Memory B cell (primary cell): ENCODE measurements around the gene KBTBD13.
"Not testable (repeated sequence)": the region's sequence is repeated elsewhere in the genome, so short reads cannot be mapped to it uniquely, and the experiment has no call there.

ENCODE experiments used
- ATAC-seq: fragments of 150-1000 bp; cut with Tn5 transposase; 2 replicates; pipeline ENCODE4 v1.10.0; 2021; ENCODE audit warnings: low read depth, mild to moderate bottlenecking, moderate library complexity
- DNase-seq, 2 donors: peaks; one replicate each; pipeline ENCODE4 v3.0.0; 2022; ENCODE audit warnings: low spot score in 2 of 2
- H3K27ac Mint-ChIP-seq: one replicate; pipeline ENCODE4 v1.8.0; 2022; ENCODE audit warnings: mild to moderate bottlenecking, moderate library complexity, mixed read lengths
- H3K27me3 Mint-ChIP-seq: one replicate; pipeline ENCODE4 v1.8.0; 2022; ENCODE audit warnings: mixed read lengths
- H3K36me3 Mint-ChIP-seq: one replicate; pipeline ENCODE4 v1.8.0; 2022; ENCODE audit warnings: mild to moderate bottlenecking, mixed read lengths
- H3K4me1 Mint-ChIP-seq: one replicate; pipeline ENCODE4 v1.8.0; 2022; ENCODE audit warnings: mixed read lengths
- H3K4me3 Mint-ChIP-seq: one replicate; pipeline ENCODE4 v1.8.0; 2022; ENCODE audit warnings: mild to moderate bottlenecking, moderate library complexity, mixed read lengths
- H3K9me3 Mint-ChIP-seq: one replicate; pipeline ENCODE4 v1.8.0; 2022; ENCODE audit warnings: mixed read lengths

KBTBD13 gene

DNA sequence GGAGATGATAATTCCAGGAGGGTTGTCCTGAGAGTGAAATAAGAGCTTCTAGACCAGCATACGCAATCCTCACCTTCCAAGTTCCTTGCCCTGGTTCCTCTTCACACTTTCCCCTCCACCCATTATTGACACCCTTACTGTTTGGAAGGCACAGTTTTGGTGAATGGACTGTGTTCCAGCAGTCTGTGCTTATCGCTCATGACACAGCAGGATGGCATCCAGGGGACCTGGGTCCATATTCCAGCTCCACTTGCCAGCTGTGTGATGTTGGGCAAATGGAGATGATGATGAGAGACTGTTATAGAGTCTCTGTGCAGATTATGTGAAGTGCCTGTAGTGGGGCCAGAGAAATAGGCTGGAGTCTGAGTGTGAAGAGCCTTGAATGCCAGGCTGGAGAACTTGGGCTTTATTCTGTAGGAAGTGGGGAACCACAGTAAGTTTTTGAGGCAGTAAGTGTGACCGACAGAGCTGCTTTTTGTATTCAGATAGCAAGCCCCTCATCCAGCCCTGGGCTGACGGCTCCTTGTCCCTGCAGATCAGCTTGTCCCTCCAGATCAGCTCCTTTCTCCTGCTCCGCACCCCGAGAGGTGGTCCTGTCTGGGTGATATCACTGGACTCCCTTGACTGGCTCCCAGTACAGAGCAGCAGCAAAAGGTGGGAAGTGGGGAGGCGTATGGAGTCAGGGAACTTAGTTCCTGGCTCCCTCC, 8.1 kb downstream of the KBTBD13 start:
- Mint-ChIP-seq H3K4me3 (no peak overlapping the region), H3K36me3 (no peaks in the 10 kb centered on the region), H3K9me3 (no peaks in the 10 kb centered on the region), H3K27ac (no peak overlapping the region), H3K4me1 (peaks cover 6% of the 10 kb centered on the region), H3K27me3 (peaks cover 23% of the 10 kb centered on the region)
- ATAC-seq (no peak), DNase-seq (no peak)

DNA sequence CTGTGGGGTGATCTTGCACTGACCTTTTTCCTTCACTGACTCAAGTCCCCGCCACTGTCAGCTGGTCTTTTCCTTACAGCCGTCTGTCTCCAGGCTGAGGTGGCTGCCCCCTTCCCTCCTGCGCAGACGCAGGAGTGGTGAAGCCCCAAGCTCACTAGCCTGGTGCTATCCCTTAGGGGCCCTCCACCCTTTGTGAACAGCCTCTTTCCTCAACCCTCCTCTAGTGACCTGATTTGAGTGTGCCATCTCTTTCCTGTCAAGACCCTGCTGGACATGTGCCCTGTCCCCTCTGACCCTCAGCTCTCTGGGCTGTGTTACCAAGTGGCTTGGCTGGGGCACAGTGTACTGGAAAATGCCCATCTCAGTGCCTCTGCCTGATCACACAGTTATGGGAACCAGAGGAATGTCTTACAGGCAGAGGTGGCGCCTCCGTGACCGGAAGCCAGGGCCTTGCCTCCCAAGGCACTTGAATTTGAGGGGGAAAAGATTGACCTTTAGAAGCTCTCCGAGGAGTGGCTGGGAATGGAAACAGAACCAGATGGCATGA, 8.7 kb downstream of the KBTBD13 start:
- peaks cover 23% of the 10 kb centered on the region for H3K27me3 Mint-ChIP-seq
- no peaks in the 10 kb centered on the region for H3K9me3 Mint-ChIP-seq
- no peak for DNase-seq
- ATAC-seq: no peak
- H3K27ac Mint-ChIP-seq: no peak overlapping the region
- no peak overlapping the region for H3K4me3 Mint-ChIP-seq
- peaks cover 6% of the 10 kb centered on the region for H3K4me1 Mint-ChIP-seq
- H3K36me3 Mint-ChIP-seq: no peaks in the 10 kb centered on the region

DNA sequence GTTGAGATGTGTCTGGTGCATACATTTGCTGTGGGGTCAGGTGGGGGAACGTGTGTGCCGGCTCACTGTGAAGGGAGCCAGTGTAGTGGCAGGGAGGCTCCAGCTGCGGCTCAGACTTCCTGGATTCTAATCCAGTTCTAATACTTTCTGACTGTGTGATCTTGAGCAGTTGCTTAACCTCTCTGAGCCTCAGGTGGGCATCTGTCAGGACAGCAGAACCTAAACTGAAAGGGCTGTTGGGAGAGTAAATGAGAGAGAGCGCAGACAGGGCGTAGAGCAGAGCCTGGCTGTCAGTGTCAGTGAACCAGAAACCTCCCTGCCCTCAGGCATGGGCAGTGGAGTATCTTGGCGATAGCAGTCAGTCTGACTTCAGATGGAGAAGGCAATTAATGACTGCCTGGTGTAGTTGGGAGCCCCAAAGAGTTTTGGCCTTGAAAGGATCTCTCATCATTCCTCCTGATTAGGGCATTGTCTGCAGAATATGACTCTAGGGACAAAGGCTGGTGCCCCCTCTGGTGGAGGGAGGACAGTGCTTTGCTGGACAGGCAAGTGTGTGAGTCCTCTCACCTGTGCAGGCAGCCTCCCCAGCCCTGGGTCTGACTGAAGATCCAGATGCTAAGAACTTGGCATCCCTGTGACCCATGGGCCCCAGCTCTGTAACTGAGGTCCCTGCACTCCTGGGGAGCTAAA, 9.6 kb downstream of the KBTBD13 start:
- DNase-seq: no peak
- peak; percentile 32 for ATAC-seq
- peaks cover 6% of the 10 kb centered on the region for H3K4me1 Mint-ChIP-seq
- H3K36me3 Mint-ChIP-seq: no peaks in the 10 kb centered on the region
- no peaks in the 10 kb centered on the region for H3K9me3 Mint-ChIP-seq
- peaks cover 23% of the 10 kb centered on the region for H3K27me3 Mint-ChIP-seq
- no peak overlapping the region for H3K27ac Mint-ChIP-seq
- H3K4me3 Mint-ChIP-seq: no peak overlapping the region

DNA sequence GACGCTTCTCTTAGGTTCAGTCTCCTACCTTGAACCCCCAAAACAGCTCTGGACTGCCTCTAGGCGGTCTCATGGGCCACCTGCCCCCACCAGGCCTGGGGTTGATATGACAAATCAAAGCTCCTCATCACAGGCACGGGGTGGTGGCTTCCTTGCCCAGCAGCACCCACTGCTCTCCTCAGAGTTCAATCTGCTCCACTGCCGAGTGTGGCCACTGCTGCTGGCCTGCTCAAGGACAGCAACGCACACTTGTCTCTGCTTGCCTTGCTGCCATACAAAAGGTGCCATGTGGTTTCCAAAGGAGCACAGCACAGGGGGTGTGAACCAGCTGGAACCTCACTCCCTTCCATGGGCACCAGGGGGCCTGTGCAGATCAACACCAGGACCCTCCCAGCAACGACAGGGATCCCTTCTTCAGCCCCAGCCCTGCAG, 10.2 kb downstream of the KBTBD13 start:
- no peak for DNase-seq
- no peak overlapping the region for H3K27ac Mint-ChIP-seq

DNA sequence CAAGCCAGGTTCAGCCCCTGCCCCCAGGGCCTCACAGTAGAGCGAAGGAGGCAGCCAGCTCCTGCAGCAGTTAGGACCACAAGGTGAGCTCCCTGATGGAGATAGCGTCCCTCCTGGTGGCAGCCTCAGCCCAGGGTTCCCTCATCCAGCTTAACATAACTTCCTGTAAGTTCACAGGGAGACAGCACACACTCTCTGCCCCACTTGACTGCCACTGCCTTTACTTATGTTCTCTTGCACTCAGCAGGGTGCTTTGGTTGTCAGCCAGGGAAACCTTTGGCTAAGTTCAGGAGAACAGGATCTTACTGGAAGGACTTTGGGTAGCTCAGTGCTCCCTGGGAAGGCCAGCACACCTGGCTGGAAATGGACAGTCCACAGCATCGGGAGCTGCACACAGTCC, 10.9 kb downstream of the KBTBD13 start:
- Mint-ChIP-seq H3K9me3 (no peaks in the 10 kb centered on the region), H3K27me3 (peaks cover 19% of the 10 kb centered on the region), H3K4me1 (peaks cover 6% of the 10 kb centered on the region), H3K27ac (no peak overlapping the region), H3K36me3 (no peaks in the 10 kb centered on the region), H3K4me3 (no peak overlapping the region)
- DNase-seq (no peak), ATAC-seq (no peak)

More for the DNA sequence above, 10.2 kb downstream of the KBTBD13 start:
- no peaks in the 10 kb centered on the region for H3K9me3 Mint-ChIP-seq
- H3K4me3 Mint-ChIP-seq: no peak overlapping the region
- no peaks in the 10 kb centered on the region for H3K36me3 Mint-ChIP-seq
- H3K27me3 Mint-ChIP-seq: peaks cover 21% of the 10 kb centered on the region
- ATAC-seq: peak; percentile 51
- H3K4me1 Mint-ChIP-seq: peaks cover 6% of the 10 kb centered on the region

DNA sequence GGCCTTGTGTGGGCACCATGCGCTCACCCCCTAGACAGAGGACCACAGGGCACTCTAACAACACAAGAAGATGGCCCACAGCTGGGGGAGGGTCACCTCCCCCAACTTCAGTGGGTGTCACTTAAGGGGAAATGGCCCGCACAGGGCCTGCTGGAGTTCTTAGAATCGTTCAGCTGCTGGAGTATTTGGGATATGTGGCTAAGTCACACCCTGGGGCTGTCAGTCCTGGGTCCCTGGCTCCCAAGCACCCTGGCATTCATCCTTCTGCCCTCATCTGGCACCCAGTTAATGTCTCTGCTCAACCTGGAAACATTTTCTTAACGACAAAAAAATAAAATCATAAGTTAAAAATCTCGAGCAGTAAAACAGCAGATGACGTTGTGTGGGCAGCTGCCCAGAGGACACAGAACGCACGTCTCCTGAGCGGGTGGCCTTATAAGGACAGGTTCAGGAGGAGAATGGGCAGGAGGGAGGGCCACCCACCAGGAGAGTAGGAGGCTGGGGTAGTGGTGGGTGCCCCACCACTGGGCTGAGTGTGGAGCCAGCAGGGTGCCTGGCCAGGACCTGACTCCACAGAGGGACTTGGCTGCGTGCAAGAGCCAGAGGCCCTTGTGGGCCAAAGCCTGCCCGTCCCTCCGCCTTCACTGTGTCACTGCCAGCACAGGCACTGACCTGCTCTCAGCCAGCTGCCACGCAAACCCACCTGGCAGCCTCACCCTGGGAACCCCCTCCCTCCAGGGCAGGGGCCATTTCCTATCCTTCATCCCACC, 11.5 kb downstream of the KBTBD13 start:
- ATAC-seq: no peak
- Mint-ChIP-seq H3K4me3 (no peak overlapping the region), H3K9me3 (no peaks in the 10 kb centered on the region), H3K4me1 (peaks cover 2% of the 10 kb centered on the region), H3K36me3 (no peaks in the 10 kb centered on the region), H3K27ac (no peak overlapping the region), H3K27me3 (peaks cover 13% of the 10 kb centered on the region)
- DNase-seq: no peak

DNA sequence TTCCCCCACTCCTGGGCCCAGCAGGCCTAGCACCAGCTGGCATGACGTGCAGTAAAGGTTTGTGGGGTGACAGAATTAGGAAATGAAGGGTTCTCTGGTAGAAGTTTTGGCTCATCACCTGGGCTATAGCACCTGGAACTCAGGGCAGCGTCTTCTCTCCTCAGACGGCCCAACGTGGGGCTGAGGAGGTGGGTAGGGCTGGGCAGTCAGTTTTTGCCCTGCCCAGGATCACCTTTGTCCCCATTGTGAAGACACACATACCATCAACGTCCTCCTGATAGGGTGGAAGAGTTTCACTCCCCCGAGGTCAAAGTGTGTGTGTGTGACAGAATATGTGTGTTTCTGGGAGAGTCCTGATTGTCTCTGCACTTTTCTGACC, 12.1 kb downstream of the KBTBD13 start:
- DNase-seq: no peak
- Mint-ChIP-seq H3K36me3 (no peaks in the 10 kb centered on the region), H3K4me1 (peaks cover 2% of the 10 kb centered on the region), H3K27ac (no peak overlapping the region), H3K27me3 (peaks cover 13% of the 10 kb centered on the region), H3K9me3 (no peaks in the 10 kb centered on the region), H3K4me3 (no peak overlapping the region)
- no peak for ATAC-seq

DNA sequence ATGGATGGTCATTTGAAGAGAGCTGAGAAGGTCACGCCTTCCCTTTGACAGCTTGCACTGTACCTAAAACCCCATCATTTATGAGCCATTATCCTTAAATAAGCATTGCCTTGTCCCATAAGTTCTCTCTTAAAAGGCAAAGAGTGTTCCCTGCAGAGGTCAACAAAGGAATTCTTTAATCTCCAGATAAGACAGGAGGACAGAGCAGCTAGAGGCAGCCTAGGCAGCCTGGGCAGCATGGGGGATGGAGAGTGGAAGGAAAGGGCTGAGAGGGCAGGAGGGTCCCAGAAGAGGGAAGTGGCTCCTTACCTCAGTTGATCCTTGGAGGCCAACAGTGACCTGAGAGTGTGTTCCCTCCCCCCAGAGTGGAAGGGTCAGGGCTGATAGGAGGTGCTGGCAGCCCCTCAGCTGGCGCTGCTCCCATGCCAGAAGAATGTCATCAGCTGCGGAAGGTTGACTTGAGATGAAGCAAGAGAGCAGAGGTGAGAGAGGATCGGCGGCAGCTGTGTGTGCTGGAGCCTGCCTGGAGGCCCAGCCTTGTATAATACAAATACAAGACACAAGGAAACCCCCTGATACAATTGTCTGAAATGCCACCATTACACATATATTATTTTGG, 12.8 kb downstream of the KBTBD13 start:
- H3K4me1 Mint-ChIP-seq: peaks cover 2% of the 10 kb centered on the region
- ATAC-seq (no peak), DNase-seq (no peak)
- no peaks in the 10 kb centered on the region for H3K36me3 Mint-ChIP-seq
- H3K27ac Mint-ChIP-seq: no peak overlapping the region
- H3K9me3 Mint-ChIP-seq: no peaks in the 10 kb centered on the region
- peaks cover 7% of the 10 kb centered on the region for H3K27me3 Mint-ChIP-seq
- H3K4me3 Mint-ChIP-seq: no peak overlapping the region

DNA sequence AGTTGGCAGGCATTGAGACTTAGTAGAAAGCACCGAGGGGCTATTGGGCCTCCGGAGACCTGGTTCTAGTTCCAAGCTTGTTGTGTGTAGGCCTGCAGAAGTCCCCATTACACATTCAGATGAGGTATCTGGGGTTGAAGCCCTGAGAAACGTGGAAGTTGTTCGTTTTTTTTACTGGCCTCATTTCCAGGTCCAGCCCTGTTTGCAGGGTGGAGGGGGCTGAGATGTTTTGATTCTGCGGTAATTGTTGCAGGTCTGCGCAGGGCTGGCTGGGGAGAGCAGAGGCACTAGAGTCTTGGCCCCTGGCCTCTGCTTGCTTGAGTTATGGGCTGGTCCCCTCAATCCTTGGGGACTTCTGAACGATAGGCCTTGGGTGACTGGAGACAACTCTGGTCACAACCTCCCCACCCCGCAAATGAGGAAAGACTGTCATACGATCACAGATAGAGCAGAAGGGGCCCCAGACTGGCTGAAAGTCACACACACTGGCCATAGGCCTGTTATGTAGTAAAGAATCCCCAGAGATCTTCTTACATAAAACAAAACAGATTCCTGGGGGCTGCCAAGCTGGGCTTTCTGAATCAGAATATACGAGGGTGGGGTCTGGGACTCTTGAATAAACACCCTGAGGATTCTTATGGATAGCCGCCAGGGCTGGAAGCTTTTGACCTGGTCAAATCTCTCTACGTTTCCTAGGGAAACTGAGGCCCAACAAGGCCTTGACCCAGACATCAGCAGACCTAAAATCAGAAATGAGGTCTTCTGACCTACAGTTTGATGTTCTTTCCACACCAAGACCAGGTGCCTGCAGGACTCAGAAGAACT, 15.6 kb downstream of the KBTBD13 start:
- Mint-ChIP-seq H3K9me3 (no peaks in the 10 kb centered on the region), H3K4me3 (no peak overlapping the region), H3K4me1 (peaks cover 2% of the 10 kb centered on the region), H3K27me3 (no peaks in the 10 kb centered on the region), H3K27ac (no peak overlapping the region), H3K36me3 (no peaks in the 10 kb centered on the region)
- no peak for ATAC-seq
- no peak for DNase-seq

DNA sequence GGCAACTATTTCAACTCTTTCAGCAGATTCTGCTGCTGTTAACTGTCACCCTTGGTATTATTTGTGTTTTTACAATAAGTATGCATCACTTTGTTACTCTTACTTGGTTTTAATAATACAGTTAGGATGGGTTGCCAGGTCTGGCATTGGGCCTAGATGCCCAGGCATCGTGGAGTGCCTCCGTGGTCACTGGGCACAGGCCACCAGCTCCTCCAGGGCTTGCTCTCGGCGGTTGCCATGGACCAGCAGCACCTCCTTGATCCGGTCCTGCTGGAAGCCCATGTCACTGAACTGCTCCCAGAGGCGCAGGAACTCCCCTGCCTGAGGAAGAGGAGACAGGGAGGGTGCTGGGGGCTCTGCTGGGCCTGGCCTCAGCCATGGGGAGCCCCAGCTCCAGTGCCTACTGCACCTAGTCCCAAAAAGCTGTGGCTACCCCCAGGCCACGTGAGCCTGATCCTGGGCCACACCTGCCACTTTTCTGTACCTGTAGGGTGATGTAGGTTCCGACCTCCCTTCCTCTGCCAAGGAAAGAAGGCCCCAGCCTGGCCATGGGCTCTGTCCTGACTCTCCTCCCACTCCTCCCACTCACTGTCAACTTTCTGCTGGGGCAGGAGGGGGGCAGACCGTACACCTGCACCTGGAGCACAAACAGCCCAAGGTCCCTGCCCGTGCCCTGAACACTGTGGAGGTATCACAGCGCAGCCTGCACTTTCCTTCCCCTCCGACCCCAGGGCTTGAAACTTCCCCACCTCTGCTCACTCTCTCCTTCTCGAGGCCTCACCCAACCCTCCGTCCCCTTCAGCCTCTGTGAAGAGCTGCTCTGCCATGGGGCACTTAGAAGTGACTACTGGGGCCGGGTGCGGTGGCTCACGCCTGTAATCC, 16.6 kb downstream of the KBTBD13 start:
- no peak overlapping the region for H3K4me3 Mint-ChIP-seq
- H3K4me1 Mint-ChIP-seq: no peaks in the 10 kb centered on the region
- no peaks in the 10 kb centered on the region for H3K9me3 Mint-ChIP-seq
- H3K27me3 Mint-ChIP-seq: no peaks in the 10 kb centered on the region
- no peak overlapping the region for H3K27ac Mint-ChIP-seq
- peaks cover 3% of the 10 kb centered on the region for H3K36me3 Mint-ChIP-seq
- ATAC-seq (no peak), DNase-seq (no peak)

DNA sequence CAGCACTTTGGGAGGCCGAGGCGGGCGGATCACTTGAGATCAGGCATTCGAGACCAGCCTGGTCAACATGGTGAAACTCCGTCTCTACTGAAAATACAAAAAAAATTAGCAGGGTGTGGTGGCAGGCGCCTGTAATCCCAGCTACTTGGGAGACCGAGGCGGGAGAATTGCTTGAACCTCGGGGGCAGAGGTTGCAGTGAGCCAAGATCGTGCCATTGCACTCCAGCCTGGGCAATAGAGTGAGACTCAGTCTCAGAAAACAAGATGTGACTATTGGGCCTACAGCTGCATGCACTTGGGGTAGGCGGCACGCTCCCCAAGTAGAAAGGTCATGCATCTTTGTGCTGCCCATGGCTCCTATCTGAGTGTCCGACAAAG, 17.2 kb downstream of the KBTBD13 start:
- H3K27me3 Mint-ChIP-seq, H3K4me1 Mint-ChIP-seq, DNase-seq, H3K4me3 Mint-ChIP-seq, H3K36me3 Mint-ChIP-seq, H3K9me3 Mint-ChIP-seq, H3K27ac Mint-ChIP-seq, ATAC-seq: not testable (repeated sequence)

DNA sequence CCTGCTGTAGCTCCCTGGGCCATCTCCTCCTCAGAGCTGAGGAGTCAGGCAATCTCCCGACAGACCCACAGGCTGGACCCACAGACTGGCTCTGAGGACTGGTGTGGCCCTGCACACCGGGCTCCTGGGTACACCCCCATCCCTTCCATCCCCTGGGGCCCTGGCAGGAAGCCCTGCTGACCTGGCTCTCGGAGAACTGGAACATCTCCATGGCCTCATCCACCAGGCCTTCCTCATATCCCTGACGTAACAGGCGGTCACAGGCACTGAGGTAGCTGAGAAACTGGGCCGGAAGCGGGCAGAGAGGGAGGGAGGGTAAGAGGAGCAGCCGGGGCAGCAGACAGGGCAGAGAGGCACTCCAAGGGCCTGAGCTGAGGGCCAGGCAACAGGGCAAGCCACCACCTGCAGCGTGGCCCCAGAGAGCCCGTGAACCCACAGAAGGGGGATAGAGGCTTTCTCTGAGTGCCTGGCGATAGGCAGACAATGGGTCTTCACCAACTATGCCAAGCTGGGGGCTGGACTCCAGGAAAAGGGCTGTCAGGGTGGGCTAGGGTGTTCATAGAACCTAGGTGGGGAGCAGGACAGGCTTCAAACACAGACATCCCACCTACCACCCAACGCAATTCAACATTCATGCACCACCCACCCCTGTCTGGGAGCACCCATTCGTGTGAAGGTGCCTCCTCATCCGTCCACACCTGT, 17.9 kb downstream of the KBTBD13 start:
- ATAC-seq (no peak), DNase-seq (no peak)
- H3K36me3 Mint-ChIP-seq: peaks cover 13% of the 10 kb centered on the region
- H3K27ac Mint-ChIP-seq: no peak overlapping the region
- H3K4me1 Mint-ChIP-seq: no peaks in the 10 kb centered on the region
- no peaks in the 10 kb centered on the region for H3K27me3 Mint-ChIP-seq
- H3K9me3 Mint-ChIP-seq: no peaks in the 10 kb centered on the region
- no peak overlapping the region for H3K4me3 Mint-ChIP-seq
